Measurements from ENCODE around the gene DAND5.
A peak's percentile ranks its signal among the peaks of the same experiment; 100 is the strongest.

DAND5 gene

DNA sequence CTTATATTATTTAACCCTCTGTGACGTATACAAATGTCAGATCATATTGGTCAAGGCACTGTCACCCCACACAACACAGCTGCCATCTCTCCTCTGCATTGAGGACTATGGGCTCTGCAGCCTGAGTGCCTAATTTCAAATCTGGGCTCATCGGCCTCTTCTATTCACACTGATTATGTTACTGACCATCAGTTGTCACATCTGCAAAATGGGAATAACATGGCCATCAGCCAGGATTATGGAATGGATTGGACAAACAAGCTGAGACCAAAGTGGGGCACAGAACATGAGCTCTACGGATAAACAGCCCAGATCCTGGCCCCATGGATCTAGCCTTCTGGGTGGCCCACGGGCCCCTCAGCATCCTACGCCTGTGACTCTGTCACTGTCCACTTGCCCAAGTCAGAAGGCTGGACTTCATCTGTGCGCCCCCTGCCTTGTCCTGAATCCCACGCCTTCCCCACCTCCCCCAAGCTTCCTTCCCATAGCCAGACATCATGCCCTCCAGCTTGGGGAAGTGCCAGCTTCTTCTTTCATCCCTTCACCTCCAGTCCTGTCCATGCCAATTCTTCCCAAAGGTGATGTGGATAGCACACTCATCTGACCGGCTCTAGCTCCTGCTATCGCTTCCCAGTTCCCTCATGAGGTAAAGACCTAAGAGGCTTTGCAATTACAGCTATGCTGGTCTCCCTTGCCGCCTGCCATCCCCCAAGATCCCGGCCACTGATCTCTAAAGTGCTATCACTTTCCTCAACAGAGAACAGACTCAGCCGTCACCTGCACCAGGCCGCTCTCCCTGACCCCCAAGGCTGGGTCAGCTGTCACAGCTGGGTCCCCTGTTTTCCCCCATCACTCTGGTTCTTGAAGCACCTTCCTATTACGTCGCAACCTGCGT is 36.7 kb upstream of the DAND5 start:
- DNase-seq (ENCODE audit: low read depth), result no peak
- TF ChIP-seq MYC (IDR thresholded peaks at IDR 0.05; ENCODE audit: low read depth, low read length) (no peak; the same call in 1 of the 2 replicates), MAX (IDR thresholded peaks at IDR 0.05; ENCODE audit: low read depth, low read length) (no peak), CTCF (IDR thresholded peaks at IDR 0.05; ENCODE audit: low read depth, low read length) (no peak), POLR2A (IDR thresholded peaks at IDR 0.05; ENCODE audit: extremely low read depth, insufficient read length) (no peak)
- H3K4me3 ChIP-seq (ENCODE audit: low read depth, low read length), result peak overlapping the region; percentile 95

GRCh38 chr19:12933287-12934072 is 35.9 kb upstream of the DAND5 start, which contains the start of gene FARSA:
TSS of gene FARSA (minus strand) at chr19:12933711. CDS start at chr19:12933696, 15 bp downstream.
- H3K4me3 ChIP-seq (ENCODE audit: low read depth, low read length), result peak within 1 kb of the TSS; percentile 95
- TF ChIP-seq MAX (IDR thresholded peaks at IDR 0.05; ENCODE audit: low read depth, low read length) (peak; percentile 78), POLR2A (IDR thresholded peaks at IDR 0.05; ENCODE audit: extremely low read depth, insufficient read length) (peak; percentile 93), MYC (IDR thresholded peaks at IDR 0.05; ENCODE audit: low read depth, low read length) (peak; percentile 92), CTCF (IDR thresholded peaks at IDR 0.05; ENCODE audit: low read depth, low read length) (no peak)
- DNase-seq (ENCODE audit: low read depth), result peak; percentile 93

GRCh38 chr19:12935071-12935470 is 34.3 kb upstream of the DAND5 start:
- DNase-seq (ENCODE audit: low read depth), result no peak
- no peak for TF ChIP-seq POLR2A (IDR thresholded peaks at IDR 0.05; ENCODE audit: extremely low read depth, insufficient read length)
- no peak for TF ChIP-seq MYC (IDR thresholded peaks at IDR 0.05; ENCODE audit: low read depth, low read length)
- no peak for TF ChIP-seq CTCF (IDR thresholded peaks at IDR 0.05; ENCODE audit: low read depth, low read length)
- no peak for TF ChIP-seq MAX (IDR thresholded peaks at IDR 0.05; ENCODE audit: low read depth, low read length)
- H3K4me3 ChIP-seq (ENCODE audit: low read depth, low read length), result no peak overlapping the region

- peak; percentile 56 for DNase-seq (ENCODE audit: low read depth)
- no peak overlapping the region for H3K4me3 ChIP-seq (ENCODE audit: low read depth, low read length)
- TF ChIP-seq MYC (IDR thresholded peaks at IDR 0.05; ENCODE audit: low read depth, low read length) (no peak), POLR2A (IDR thresholded peaks at IDR 0.05; ENCODE audit: extremely low read depth, insufficient read length) (no peak), CTCF (IDR thresholded peaks at IDR 0.05; ENCODE audit: low read depth, low read length) (no peak), MAX (IDR thresholded peaks at IDR 0.05; ENCODE audit: low read depth, low read length) (no peak)
Observed at GRCh38 chr19:12936582-12936981, 32.8 kb upstream of the DAND5 start.

GRCh38 chr19:12937093-12937926 is 32.1 kb upstream of the DAND5 start:
- peak overlapping the region; percentile 69 for H3K4me3 ChIP-seq (ENCODE audit: low read depth, low read length)
- peak; percentile 99 for DNase-seq (ENCODE audit: low read depth)
- TF ChIP-seq POLR2A (IDR thresholded peaks at IDR 0.05; ENCODE audit: extremely low read depth, insufficient read length) (no peak), CTCF (IDR thresholded peaks at IDR 0.05; ENCODE audit: low read depth, low read length) (no peak), MYC (IDR thresholded peaks at IDR 0.05; ENCODE audit: low read depth, low read length) (peak; percentile 76), MAX (IDR thresholded peaks at IDR 0.05; ENCODE audit: low read depth, low read length) (peak; percentile 97)
